Central memory CD8-positive, alpha-beta T cell (primary cell): ENCODE data around the gene ANGEL2.

Experiments
- ATAC-seq: fragments of 150-1000 bp; cut with Tn5 transposase; replicated peaks from 2 replicates; pipeline ENCODE4 v1.10.0; 2022; ENCODE audit warnings: mild to moderate bottlenecking, moderate FRiP score, moderate number of reproducible peaks; ENCODE audit not compliant: poor library complexity, severe bottlenecking; ENCODE audit errors: extremely low read depth
- DNase-seq, 2 donors: peaks; one replicate each; pipeline ENCODE4 v3.0.0; 2021; ENCODE audit warnings: low spot score in 2 of 2
- H3K27ac Mint-ChIP-seq: one replicate; pipeline ENCODE4 v1.8.0; 2022; ENCODE audit warnings: low read depth, mild to moderate bottlenecking, moderate library complexity, mixed read lengths
- H3K27me3 Mint-ChIP-seq: one replicate; pipeline ENCODE4 v1.8.0; 2022; ENCODE audit warnings: mixed read lengths
- H3K36me3 Mint-ChIP-seq: one replicate; pipeline ENCODE4 v1.8.0; 2022; ENCODE audit warnings: mild to moderate bottlenecking, moderate library complexity, mixed read lengths; ENCODE audit not compliant: insufficient read depth
- H3K4me1 Mint-ChIP-seq: one replicate; pipeline ENCODE4 v1.8.0; 2022; ENCODE audit warnings: mixed read lengths
- H3K4me3 Mint-ChIP-seq: one replicate; pipeline ENCODE4 v1.8.0; 2022; ENCODE audit warnings: mild to moderate bottlenecking, moderate library complexity, mixed read lengths
- H3K9me3 Mint-ChIP-seq: one replicate; pipeline ENCODE4 v1.8.0; 2022; ENCODE audit warnings: mixed read lengths

The ANGEL2 gene

DNA sequence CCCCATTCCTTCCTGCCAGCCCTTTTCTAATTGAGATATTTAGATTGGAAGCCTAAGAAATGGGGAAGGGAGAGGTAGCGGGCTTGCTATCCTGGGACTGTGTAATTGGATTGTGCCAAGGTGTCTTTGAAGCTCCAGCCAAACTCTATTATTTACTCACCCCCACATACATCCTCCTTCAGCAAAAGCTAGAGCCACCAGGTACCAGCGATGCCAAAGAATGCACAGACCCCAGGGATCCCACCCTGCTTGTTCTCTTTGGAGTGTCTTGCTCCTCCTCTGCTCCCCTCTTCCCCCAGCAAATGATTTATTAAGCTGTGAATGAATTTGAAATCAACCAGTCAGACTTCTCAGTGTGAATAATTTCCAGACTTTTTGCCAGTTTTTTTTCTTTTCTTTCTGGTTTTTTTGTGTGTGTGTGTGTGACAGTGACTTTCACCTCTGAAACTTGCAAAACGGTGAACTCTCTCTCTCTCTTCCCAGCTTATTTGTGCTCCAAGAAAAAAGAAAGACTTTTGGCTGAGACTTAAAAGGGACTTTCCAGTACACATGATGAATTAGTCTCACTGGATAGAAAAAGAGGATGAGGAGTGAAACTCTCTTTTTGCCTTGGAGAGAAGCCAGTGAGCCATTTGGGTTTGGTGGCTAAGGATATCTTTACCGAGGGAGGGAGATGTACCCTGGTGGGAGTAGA, 63.6 kb downstream of the ANGEL2 start:
- peak overlapping the region; percentile 75 for H3K4me3 Mint-ChIP-seq
- H3K4me1 Mint-ChIP-seq: peaks cover 18% of the 10 kb centered on the region
- no peaks in the 10 kb centered on the region for H3K9me3 Mint-ChIP-seq
- no peak overlapping the region for H3K27ac Mint-ChIP-seq
- no peak for DNase-seq
- ATAC-seq: no peak
- peaks cover 85% of the 10 kb centered on the region for H3K27me3 Mint-ChIP-seq
- H3K36me3 Mint-ChIP-seq: peaks cover 2% of the 10 kb centered on the region

DNA sequence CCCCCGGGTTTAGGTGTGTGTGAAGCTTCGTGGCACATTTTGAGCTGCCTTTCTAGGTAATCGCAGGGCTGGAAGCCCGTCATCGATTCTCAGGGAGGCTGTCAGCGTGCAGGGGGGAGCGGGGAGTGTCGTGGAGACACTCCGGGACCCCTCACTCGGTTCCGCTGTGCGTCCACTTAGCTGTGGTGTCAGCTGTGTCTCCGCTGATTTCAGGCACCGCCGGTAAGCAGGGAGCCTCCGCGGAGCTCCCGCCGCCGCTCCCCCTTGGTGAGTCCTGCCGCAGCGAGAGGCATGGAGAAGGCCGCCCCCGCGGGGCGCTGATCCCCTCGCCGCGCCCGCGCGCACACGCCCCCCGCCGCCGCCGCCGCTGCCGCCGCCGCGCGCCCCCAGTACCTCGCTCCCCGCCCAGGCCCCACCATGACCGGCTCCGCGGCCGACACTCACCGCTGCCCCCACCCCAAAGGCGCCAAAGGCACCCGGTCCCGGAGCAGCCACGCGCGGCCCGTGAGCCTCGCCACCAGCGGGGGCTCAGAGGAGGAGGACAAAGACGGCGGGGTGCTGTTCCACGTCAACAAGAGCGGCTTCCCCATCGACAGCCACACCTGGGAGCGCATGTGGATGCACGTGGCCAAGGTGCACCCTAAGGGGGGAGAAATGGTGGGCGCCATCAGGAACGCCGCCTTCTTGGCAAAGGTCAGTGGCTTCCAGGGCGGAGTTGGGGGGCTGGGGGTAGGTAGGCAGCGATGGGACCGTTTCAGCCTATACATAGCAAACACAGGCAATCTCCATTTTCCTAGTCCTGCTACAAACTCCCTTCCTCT, 64.3 kb downstream of the ANGEL2 start:
- DNase-seq (no peak), ATAC-seq (no peak)
- H3K27ac Mint-ChIP-seq: no peak overlapping the region
- H3K4me3 Mint-ChIP-seq: peak overlapping the region; percentile 75
- H3K36me3 Mint-ChIP-seq: peaks cover 2% of the 10 kb centered on the region
- peaks cover 18% of the 10 kb centered on the region for H3K4me1 Mint-ChIP-seq
- H3K9me3 Mint-ChIP-seq: no peaks in the 10 kb centered on the region
- peaks cover 83% of the 10 kb centered on the region for H3K27me3 Mint-ChIP-seq

DNA sequence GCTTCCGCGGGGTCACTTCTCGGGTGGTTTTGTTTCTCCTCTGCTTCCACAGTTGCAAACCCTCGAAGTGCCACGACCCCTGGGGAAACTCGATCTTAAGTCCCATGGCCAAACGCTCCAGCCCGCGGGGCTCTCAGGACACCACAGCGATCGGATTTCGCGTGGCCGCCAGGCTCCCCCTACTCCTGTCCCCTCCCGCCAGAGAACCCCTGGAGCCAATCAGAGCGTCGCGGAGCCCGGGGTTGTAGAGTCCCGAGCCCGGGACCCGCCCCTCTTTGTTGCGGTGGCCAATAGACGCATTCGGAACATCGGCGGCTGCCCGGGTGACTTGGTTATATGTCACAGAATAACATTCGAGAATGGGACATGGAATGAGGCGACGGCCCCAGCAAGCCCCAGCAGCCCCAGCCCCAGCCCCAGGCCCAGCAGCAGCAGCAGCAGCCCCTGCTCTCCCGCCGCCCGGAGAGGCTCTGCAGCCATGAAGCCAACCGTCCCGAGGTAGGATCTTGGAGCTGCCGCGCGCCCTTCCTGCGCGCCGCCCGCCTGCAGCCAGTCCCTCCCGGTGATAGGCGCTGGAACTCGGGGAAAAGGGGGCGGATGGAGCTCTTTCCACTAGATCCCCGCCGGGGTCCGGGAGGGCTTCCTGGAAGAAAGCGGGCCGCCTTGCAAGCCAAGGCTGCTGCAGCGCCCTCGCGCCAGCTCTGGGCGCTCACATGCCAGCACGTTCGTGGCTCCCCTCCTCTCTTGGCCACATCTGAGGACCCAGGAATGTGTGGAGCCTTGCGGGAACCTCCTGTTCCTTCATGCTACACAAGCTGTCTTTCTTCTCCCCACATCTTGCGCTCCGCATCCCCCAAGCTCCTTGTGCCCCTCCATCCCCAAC, 65.2 kb downstream of the ANGEL2 start, which contains the start of gene VASH2:
Gene VASH2, plus strand, starts transcription at position 299 of the 883 bp plus-strand sequence. CDS start 1,002 bp downstream, outside the sequence.
- Mint-ChIP-seq H3K4me1 (peaks cover 18% of the 10 kb centered on the region), H3K9me3 (no peaks in the 10 kb centered on the region), H3K27ac (no peak within 1 kb of the TSS), H3K4me3 (peak within 1 kb of the TSS; percentile 75), H3K36me3 (no peaks in the 10 kb centered on the region), H3K27me3 (peaks cover 74% of the 10 kb centered on the region)
- DNase-seq (no peak), ATAC-seq (peak; percentile 68)

DNA sequence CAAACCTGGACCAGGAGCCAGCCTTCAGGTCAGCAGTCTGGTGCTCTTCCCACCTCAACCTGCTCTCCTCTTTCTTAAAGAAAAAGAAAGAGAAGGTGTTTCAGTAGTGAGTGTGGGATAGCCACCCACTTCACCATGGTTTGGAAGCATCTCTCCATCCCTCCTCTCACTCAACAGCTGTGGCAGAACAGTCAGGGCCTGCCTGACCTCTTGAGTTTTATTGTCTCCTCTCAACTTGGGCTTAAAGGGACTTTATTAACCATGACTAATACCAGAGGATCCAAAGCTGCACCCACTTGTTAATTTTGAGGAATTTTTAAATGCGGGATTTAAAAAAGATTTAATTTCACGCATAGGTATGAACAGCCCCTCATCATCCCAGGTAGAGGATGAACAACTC, 65.9 kb downstream of the ANGEL2 start:
- H3K36me3 Mint-ChIP-seq: no peaks in the 10 kb centered on the region

GRCh38 chr1:212946872-212947271, 68.8 kb downstream of the ANGEL2 start:
- Mint-ChIP-seq H3K9me3 (no peaks in the 10 kb centered on the region), H3K27me3 (peaks cover 42% of the 10 kb centered on the region), H3K4me1 (peaks cover 12% of the 10 kb centered on the region), H3K36me3 (no peaks in the 10 kb centered on the region), H3K27ac (no peak overlapping the region), H3K4me3 (no peak overlapping the region)
- no peak for DNase-seq
- no peak for ATAC-seq

More for the DNA sequence above, 65.9 kb downstream of the ANGEL2 start:
- H3K27me3 Mint-ChIP-seq: peaks cover 68% of the 10 kb centered on the region
- H3K4me3 Mint-ChIP-seq: peak overlapping the region; percentile 75
- no peak overlapping the region for H3K27ac Mint-ChIP-seq
- H3K4me1 Mint-ChIP-seq: peaks cover 18% of the 10 kb centered on the region
- no peak for ATAC-seq
- no peak for DNase-seq
- H3K9me3 Mint-ChIP-seq: no peaks in the 10 kb centered on the region

GRCh38 chr1:212945463-212946160, 70.1 kb downstream of the ANGEL2 start:
- H3K27ac Mint-ChIP-seq: no peak overlapping the region

DNA sequence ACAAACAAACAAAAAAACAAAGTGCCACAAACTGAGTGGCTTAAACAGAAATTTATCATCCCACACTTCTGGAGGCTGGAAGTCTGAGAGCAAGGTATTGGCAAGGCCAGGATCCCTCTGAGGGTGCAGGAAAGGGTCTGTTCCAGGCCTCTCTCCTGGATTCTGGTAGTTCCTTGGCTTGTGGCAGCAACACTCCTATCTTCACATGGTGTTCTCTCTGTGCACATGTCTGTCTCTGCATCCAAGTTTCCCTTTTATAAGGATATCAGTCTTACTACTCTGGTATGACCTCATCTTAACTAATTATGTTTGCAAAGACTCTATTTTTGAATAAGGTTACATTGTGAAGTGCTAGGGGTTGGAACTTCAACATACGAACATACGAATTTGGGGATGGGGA, 70.6 kb downstream of the ANGEL2 start:
- DNase-seq: no peak
- H3K4me3 Mint-ChIP-seq: no peak overlapping the region
- no peaks in the 10 kb centered on the region for H3K9me3 Mint-ChIP-seq
- no peaks in the 10 kb centered on the region for H3K36me3 Mint-ChIP-seq
- H3K27ac Mint-ChIP-seq: no peak overlapping the region
- H3K27me3 Mint-ChIP-seq: peaks cover 36% of the 10 kb centered on the region
- H3K4me1 Mint-ChIP-seq: peaks cover under 1% of the 10 kb centered on the region
- ATAC-seq: no peak

More at GRCh38 chr1:212945463-212946160, 70.1 kb downstream of the ANGEL2 start:
- Mint-ChIP-seq H3K27me3 (peaks cover 42% of the 10 kb centered on the region), H3K4me3 (no peak overlapping the region), H3K9me3 (no peaks in the 10 kb centered on the region), H3K36me3 (no peaks in the 10 kb centered on the region), H3K4me1 (peaks cover 6% of the 10 kb centered on the region)
- DNase-seq: no peak
- no peak for ATAC-seq

GRCh38 chr1:212944229-212944901, 71.3 kb downstream of the ANGEL2 start:
- Mint-ChIP-seq H3K9me3 (no peaks in the 10 kb centered on the region), H3K4me3 (no peak overlapping the region), H3K27ac (no peak overlapping the region), H3K4me1 (no peaks in the 10 kb centered on the region), H3K27me3 (peaks cover 29% of the 10 kb centered on the region), H3K36me3 (no peaks in the 10 kb centered on the region)
- DNase-seq (no peak), ATAC-seq (no peak)

- Mint-ChIP-seq H3K27ac (no peak overlapping the region), H3K4me1 (no peaks in the 10 kb centered on the region)
Measured at GRCh38 chr1:212943393-212943710, 72.3 kb downstream of the ANGEL2 start.

GRCh38 chr1:212942679-212943392, 72.8 kb downstream of the ANGEL2 start:
- H3K27ac Mint-ChIP-seq: no peak overlapping the region
- H3K27me3 Mint-ChIP-seq: peaks cover 14% of the 10 kb centered on the region
- H3K36me3 Mint-ChIP-seq: no peaks in the 10 kb centered on the region
- no peak overlapping the region for H3K4me3 Mint-ChIP-seq
- no peaks in the 10 kb centered on the region for H3K4me1 Mint-ChIP-seq
- DNase-seq (no peak), ATAC-seq (no peak)
- H3K9me3 Mint-ChIP-seq: no peaks in the 10 kb centered on the region

More at GRCh38 chr1:212943393-212943710, 72.3 kb downstream of the ANGEL2 start:
- DNase-seq (no peak), ATAC-seq (no peak)
- Mint-ChIP-seq H3K27me3 (peaks cover 19% of the 10 kb centered on the region), H3K9me3 (no peaks in the 10 kb centered on the region), H3K36me3 (no peaks in the 10 kb centered on the region), H3K4me3 (no peak overlapping the region)
